Effector CD8-positive, alpha-beta T cell (primary cell): ENCODE measurements around the gene WDR81.
"Not testable (repeated sequence)": the region's sequence is repeated elsewhere in the genome, so short reads cannot be mapped to it uniquely, and the experiment has no call there.

Experiments
- DNase-seq: peaks from one replicate; lab custom pipeline; 2025; lab: John Stamatoyannopoulos, UW

WDR81 gene

GRCh38 chr17:1730326-1731193, 6.1 kb downstream of the WDR81 start:
- DNase-seq = no peak

GRCh38 chr17:1731194-1731506, 6.6 kb downstream of the WDR81 start:
- no peak for DNase-seq

GRCh38 chr17:1732241-1732832, 7.8 kb downstream of the WDR81 start:
- no peak for DNase-seq

GRCh38 chr17:1732833-1733321, 8.4 kb downstream of the WDR81 start:
- no peak for DNase-seq

- no peak for DNase-seq
Observed at GRCh38 chr17:1733759-1734158, 9.3 kb downstream of the WDR81 start.

DNA sequence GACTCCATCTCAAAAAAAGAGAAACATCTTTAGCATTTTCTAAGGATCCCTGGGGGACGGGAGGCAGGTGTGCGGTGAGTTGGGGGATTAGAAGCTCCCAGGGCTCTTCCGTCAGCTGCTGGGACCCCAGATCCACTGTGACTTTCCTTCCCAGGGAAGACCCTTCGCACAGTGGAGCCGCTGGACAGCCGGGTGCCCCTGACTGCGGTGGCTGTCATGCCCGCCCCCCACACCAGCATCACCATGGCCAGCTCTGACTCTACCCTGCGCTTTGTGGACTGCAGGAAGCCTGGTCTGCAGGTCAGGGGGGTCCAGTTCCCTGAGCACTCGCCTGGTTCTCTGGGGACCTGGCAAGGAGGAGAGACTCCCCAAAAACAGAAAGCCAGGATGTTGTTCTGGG, 10.9 kb downstream of the WDR81 start:
- DNase-seq = no peak

- no peak for DNase-seq
Observed at GRCh38 chr17:1735834-1736347, 11.4 kb downstream of the WDR81 start.

DNA sequence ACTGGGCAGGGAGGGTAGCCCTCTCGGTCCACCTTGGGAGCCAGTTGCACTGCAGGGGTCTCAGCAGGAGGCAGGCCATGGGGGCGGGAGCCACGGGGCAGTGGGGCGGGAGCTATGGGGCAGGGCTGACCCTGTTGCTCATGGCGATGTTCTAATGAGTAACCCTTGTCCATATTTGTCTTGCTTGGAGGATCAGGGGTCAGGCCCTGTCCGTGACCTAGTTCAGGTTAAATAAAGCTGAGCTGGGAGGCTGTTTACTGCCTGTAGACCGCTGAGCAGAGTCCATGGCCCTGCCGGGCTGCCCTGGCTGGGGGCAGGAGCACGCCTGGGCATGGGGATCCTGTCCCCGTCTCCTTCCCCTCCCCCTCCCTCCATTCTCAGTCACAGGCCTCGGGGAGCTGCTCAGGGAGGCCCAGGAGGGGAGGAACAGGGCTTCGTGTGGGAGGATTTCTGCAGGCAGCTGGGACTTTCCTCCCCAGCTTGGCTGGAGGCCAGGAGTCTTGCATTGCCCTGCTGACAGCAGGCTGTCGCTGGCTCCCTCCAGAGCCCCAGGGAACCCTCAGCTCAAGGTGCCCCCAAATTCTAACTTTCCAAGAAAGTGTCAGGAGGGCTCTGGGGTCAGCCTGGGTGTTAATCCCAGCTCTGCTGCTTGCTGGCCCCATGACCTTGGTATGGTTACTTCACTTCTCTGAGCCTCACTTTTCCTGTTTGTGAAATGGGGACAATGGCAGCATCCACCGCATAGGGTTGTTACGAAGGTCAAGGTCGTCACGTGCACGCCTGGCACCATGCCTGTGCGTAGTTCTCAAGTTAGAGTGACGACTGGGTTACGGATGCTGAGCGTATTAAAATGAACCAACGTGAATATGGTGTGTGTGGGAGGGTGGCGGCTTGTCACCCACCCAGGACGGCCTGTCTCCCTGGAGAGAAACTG, 12.1 kb downstream of the WDR81 start:
- no peak for DNase-seq

DNA sequence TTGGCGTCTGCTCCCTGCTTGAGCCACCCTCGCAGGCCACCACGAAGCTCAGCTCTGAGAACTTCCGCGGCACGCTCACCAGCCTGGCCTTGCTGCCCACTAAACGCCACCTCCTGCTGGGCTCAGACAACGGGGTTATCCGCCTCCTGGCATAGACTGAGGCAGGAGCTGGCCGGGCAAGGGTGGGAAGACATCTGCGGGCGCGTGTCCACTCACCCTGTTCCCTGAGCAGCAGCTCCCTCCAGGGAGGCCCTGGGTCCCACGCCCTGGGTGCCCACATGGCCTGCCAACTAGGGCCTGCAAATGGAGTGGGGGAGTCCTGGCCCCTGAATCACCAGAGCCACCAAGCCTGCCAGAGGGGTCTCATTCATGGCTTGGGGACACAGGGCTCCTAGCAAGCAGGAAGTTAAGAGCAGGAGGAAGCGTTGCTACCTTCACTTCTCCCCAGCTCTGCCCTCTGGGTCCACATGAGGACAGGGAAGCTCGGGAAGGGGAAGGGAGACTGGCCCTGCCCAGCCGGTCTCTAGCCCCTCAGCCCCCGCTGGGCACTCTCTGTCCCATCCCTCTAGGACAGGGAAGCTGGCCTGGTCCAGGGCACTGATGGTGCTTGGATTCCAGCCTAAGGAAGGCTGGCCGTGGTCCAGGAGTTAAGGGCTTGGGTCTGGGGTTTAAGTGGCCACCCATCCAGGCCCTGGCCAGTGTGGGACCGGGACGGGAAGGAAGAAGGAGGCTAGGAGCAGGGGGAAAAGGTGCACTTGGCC, 13.2 kb downstream of the WDR81 start:
- DNase-seq = no peak

DNA sequence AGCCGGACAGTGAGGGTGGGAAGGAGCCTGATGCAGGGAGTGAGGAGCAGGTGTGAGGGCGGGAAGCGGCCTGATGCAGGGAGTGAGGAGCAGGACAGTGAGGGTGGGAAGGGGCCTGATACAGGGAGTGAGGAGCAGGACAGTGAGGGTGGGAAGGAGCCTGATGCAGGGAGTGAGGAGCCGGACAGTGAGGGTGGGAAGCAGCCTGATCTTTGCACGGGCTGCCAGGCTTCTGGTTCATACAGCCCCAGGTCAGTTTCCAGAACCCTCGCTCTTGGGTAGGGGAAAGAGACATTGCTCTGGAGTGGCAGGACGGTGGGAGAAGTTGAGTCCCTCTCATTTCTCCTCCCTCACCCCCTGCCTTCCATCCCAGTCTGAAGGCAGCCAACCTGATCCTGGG, 17.4 kb downstream of the WDR81 start:
- not testable (repeated sequence) for DNase-seq

DNA sequence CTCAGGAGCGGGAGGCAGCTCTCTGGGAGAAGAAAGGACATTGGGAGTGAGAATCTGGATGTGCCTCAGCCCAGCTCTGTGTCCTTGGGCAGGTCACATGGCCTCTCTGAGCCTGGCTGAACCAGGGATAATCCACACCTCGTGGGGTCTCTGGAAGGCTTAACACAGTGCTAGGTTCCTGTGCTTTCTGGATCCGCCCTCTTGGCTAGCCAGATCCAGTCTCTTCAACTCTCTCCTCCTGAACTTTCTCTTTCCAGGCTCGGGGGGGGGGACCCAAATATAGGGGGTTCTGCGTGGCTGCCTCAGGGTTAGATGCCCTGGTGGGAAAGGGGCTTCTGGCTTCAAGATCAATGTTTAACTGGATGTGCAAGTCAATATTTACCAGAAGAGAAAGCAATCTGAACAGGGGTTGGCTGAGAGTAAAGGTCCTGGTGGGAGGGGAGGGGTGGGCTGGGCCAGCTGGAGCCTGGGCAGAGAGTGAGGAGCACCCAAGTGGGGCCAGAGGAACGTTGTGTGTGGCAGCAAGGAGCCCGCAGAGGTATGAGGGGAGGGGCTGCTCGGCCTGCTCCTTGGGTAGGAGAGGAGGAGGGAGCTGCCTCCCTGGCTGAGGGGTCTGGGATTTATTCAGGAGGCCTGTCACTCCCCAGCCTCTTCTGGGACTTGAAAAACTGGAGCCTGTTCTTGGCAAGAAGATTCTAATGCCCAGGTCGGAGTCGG, 18.0 kb downstream of the WDR81 start, which contains the start of gene SERPINF2:
Gene SERPINF2, plus strand, starts transcription at position 501 of the 717 bp plus-strand sequence. CDS start 2,125 bp downstream, outside the sequence.
- DNase-seq = no peak

GRCh38 chr17:1743088-1743439, 18.6 kb downstream of the WDR81 start:
- DNase-seq = no peak

- no peak for DNase-seq
Observed at GRCh38 chr17:1744551-1745512, 20.3 kb downstream of the WDR81 start.

DNA sequence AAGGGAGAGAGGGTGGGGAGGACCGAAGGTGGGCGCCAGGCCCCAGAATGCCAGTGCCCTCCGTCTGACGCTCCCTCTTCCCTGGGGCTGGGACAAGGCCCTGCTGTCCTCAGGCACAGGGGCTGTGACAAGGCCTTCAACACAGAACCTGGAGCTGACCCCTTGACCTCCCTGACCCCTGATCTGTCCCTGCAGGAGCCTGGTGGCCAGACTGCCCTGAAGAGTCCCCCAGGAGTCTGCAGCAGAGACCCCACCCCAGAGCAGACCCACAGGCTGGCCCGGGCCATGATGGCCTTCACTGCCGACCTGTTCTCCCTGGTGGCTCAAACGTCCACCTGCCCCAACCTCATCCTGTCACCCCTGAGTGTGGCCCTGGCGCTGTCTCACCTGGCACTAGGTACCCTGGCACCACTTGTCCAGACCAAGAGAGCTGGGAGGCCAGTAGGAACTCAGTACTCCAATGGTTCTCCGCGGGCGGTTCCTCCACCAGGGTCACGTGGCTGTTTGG, 21.1 kb downstream of the WDR81 start:
- no peak for DNase-seq

DNA sequence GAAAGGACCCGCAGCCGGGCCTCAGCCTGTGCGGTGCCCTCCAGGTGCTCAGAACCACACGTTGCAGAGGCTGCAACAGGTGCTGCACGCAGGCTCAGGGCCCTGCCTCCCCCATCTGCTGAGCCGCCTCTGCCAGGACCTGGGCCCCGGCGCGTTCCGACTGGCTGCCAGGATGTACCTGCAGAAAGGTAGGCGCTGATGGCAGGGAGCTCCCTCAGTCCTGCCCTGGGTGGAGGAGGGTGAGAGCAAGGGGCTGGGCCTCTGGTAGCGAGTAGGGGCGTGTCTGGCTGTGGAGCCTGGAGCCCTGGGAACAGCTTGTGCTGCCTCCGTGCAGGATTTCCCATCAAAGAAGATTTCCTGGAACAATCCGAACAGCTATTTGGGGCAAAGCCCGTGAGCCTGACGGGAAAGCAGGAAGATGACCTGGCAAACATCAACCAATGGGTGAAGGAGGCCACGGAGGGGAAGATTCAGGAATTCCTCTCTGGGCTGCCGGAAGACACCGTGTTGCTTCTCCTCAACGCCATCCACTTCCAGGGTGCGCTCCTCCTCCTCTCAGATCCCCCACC, 22.6 kb downstream of the WDR81 start:
- DNase-seq = no peak

DNA sequence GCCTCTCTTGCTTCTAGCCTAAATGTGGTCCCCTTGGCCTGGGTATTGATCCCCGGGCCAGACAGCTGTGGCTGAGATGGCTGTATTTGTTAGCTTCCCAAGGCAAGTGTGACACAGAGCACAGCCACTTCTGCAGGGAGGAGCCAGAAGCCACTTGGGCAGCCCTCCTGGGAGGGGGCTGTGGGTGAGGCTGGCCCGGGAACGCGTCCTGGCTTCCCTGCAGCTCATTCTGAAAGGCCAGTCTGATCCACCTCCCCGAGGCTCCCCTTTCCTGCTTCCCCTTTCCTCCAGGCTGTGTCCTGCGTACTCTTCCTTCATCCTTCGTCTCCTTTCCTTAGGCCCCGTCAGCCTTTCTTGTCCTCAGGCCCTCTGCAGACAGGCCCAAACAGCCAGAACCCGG, 26.1 kb downstream of the WDR81 start:
- no peak for DNase-seq

DNA sequence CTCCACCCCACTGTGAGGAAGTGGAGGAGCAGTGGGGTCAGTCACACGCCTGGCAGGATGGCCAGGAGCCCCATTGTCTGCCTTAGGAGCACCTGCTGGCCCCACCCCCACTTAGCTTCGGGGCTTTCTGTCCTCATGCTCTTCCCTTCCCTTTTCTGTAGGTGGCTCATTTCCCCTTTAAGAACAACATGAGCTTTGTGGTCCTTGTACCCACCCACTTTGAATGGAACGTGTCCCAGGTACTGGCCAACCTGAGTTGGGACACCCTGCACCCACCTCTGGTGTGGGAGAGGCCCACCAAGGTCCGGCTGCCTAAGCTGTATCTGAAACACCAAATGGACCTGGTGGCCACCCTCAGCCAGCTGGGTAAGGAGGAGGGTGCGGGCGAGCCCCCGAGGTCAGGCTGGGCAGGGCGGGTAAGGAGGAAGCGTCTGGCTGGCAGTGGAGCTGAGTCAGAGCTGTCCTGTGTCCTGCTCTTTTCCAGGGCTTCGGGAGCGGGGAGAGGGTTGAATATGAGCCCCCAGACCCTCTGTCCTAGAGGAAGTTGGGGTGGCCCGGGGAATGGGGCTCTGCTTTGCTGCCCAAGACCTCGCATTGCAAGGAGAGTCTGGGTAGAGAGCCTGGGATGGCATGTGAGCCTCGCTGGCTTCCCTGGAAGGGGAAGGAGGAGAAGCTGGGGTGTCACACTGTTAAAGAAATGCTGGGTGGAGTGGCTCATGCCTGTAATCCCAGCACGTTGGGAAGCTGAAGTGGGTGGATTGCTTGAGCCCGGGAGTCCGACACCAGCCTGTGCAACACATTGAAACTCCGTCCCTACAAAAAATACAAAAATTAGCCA, 28.1 kb downstream of the WDR81 start:
- DNase-seq = no peak
